ENCODE measurements around the gene CEP152.
A peak's percentile ranks its signal among the peaks of the same experiment; 100 is the strongest.

The CEP152 gene

DNA sequence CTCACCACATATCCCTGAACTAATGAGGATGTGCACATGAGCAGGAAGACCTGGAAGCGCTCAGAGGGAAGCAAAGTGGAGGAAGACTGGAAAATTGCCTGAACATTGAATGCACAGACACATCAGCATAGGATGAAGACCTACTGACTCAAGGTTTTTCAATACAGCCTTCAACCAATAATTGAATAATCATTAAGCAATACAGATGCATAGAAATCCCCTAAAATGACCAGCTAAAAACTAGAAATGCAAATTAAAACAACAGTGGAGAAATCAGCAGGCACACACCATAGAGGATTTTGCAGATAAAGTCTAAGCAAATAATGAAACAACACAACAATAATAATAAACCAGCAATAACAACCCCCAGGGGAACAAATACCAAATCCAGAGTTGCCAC is 80.4 kb downstream of the CEP152 start:
- DNase-seq (ENCODE audit: low read depth in 2 of 2) = no peak
- H3K4me3 ChIP-seq (replicated peaks in 1 of 2; ENCODE audit: low read depth in 2 of 2, low read length in 2 of 2) = no peak overlapping the region
- no peak for TF ChIP-seq CTCF (IDR thresholded peaks at IDR 0.05; ENCODE audit: low read depth, low read length)

DNA sequence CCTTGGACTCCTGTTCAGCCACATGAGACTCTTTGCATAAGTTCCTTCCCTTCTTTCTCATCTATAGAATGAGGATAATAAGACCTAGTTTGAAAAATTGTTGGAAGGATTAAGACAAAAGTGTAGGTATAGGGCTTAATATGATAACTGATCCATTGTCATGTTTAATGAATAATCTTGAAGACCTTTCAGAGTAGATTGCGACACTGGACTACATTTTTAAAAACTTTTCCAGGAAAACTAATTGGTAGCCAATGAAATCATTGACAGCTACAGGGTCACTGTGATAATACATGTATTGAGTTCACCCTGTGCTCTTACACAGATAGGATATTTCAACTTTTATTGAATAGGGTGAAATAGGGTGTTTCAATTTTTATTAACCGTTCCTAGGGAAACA is 86.9 kb downstream of the CEP152 start:
- no peak for DNase-seq (ENCODE audit: low read depth in 2 of 2)
- H3K4me3 ChIP-seq (replicated peaks in 1 of 2; ENCODE audit: low read depth in 2 of 2, low read length in 2 of 2) = no peak overlapping the region
- TF ChIP-seq CTCF (IDR thresholded peaks at IDR 0.05; ENCODE audit: low read depth, low read length) = no peak

GRCh38 chr15:48722764-48723661 is 87.9 kb downstream of the CEP152 start:
- DNase-seq (ENCODE audit: low read depth in 2 of 2) = peak; percentile 62 to 96
- H3K4me3 ChIP-seq (replicated peaks in 1 of 2; ENCODE audit: low read depth in 2 of 2, low read length in 2 of 2) = no peak overlapping the region
- no peak for TF ChIP-seq CTCF (IDR thresholded peaks at IDR 0.05; ENCODE audit: low read depth, low read length)

DNA sequence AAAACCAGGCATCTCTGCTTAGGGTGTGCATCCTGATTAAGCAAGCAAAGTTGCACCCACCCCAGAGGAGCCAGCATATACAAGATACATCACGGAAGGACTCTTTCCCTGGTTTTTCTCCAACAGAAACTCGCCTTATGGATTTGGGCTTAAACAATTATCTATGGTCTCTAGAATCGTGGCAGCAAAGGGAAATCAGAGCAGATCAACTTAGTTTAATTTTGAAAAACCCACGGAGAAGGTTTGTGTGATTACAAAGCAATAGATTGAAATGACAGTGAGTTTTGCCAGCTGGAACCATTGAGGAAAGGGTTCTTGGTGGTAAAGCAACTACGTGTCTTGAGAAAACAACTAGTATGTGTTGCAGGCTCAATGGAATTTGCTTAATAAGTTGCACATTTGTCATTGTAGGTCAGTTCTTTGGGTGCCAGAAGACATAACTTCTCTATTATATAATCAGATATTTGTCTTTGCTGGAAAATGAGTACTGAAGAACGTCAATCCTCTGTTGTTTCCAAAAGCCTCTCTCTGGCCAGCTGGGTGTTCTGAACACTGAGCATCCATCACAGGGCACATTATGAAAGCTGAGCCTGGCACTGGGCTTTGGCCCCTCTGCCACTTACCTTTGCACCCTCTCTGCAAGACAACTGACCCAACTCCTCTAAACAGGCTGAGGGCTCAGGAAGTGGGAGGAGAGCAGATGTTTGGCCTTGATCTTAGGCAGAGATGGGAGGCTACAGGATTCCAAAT is 89.6 kb downstream of the CEP152 start:
- H3K4me3 ChIP-seq (replicated peaks in 1 of 2; ENCODE audit: low read depth in 2 of 2, low read length in 2 of 2) = no peak overlapping the region

GRCh38 chr15:48720646-48721045 is 90.2 kb downstream of the CEP152 start:
- no peak overlapping the region for H3K4me3 ChIP-seq (replicated peaks in 1 of 2; ENCODE audit: low read depth in 2 of 2, low read length in 2 of 2)
- TF ChIP-seq CTCF (IDR thresholded peaks at IDR 0.05; ENCODE audit: low read depth, low read length) = no peak
- peak; percentile 33 to 37 for DNase-seq (ENCODE audit: low read depth in 2 of 2)

More for the DNA sequence above, 89.6 kb downstream of the CEP152 start:
- peak; percentile 21 to 36 for DNase-seq (ENCODE audit: low read depth in 2 of 2)
- TF ChIP-seq CTCF (IDR thresholded peaks at IDR 0.05; ENCODE audit: low read depth, low read length) = no peak

DNA sequence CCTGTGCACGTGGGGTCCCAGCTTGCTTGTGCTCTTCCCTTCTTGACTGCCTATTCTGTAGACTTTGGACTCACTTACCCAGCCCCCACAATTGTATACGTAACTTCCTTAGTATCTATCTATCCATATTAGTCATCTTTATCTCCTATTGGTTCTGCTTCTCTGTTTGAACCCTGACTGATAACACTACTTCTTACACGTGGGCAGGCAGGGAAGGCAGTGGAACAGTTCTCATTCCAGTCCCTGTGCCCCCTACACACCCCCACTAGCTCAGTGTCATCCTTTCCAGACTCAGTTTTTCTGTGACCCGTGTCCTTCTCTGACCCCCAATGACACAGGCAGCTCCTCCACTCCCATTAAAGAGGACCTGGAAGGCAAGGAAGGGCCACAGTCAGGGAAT is 91.2 kb downstream of the CEP152 start:
- TF ChIP-seq CTCF (IDR thresholded peaks at IDR 0.05; ENCODE audit: low read depth, low read length) = no peak
- no peak overlapping the region for H3K4me3 ChIP-seq (replicated peaks in 1 of 2; ENCODE audit: low read depth in 2 of 2, low read length in 2 of 2)
- DNase-seq (ENCODE audit: low read depth in 2 of 2) = no peak

Measured in cardiac fibroblast (primary cell).